ENCODE measurements around the gene FHL2.
"Not testable (repeated sequence)": the region's sequence is repeated elsewhere in the genome, so short reads cannot be mapped to it uniquely, and the experiment has no call there.

The FHL2 gene

DNA sequence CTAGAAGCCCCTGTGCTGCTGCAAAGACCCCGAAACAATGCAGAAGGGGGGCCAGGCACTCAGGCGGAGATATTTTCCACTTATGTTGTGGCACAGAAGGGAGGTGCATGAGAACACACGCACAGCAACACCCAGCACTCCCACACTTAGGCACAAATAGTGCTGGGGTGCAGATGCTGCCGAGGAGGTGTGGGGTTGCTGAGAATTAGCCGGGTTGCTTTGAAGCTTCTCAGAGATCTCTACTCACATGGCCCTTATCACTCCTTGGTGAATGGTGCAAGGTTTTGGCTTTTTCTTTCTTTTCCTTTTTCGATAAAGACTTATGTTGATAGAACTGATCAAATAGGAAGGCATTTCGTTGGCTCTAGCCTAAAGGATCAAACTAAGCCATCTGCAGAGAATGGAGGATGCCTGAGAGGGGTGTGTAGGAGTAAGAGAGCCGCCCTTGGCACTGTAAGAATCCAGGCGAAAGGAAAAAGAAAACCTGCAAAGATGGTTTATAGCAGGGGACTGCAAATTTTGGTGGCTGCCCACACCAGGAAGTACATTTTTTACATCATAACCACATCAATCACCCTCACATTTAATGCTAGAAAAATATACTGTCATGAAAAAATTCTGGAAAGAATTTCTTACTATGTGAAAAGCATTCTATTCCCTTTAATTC lies 27.9 kb upstream of the FHL2 start:
- no peak for DNase-seq (ENCODE audit: extremely low spot score)
- TF ChIP-seq SUZ12 (IDR thresholded peaks at IDR 0.05) (no peak), LEF1 (IDR thresholded peaks at IDR 0.05; ENCODE audit: borderline replicate concordance) (no peak), FOXK2 (IDR thresholded peaks at IDR 0.05) (no peak), TARDBP (IDR thresholded peaks at IDR 0.05) (no peak), ELF4 (IDR thresholded peaks at IDR 0.05) (no peak), SP1 (IDR thresholded peaks at IDR 0.05) (no peak), ZNF384 (IDR thresholded peaks at IDR 0.05) (no peak)
- ChIA-PET CTCF (no interaction called here), POLR2A (no interaction called here)

DNA sequence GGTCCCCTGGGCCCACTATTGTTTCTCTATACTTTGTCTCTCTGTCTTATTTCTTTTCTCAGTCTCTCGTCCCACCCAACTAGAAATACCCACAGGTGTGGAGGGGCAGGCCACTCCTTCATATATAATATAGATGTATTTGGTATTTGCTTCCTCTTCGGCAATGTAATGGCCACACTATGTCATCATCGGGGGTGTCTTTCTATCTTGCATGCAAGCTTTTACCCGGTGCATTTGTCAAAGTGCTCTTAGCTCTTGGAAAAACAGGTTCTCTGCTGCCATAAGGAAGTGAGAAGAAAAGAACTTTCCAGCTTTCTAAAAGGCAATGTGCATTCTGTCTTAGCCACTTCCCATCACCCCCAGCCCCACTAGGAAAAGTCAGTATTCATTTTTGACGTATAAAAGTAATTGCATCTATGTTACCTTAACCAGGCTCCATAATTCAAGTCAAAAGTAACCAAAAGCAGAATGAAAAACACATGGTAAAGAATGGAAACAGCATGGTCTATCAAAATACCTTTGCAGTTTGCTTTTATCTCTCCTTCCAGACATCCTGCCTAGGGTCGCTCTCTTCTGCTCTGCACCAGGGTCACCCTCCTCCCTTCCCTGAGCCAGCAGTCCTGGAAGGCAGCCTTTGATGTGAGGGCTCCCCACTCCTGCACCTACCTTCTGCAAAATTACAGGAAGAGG lies 27.2 kb upstream of the FHL2 start:
- TF ChIP-seq, protein P1, sequence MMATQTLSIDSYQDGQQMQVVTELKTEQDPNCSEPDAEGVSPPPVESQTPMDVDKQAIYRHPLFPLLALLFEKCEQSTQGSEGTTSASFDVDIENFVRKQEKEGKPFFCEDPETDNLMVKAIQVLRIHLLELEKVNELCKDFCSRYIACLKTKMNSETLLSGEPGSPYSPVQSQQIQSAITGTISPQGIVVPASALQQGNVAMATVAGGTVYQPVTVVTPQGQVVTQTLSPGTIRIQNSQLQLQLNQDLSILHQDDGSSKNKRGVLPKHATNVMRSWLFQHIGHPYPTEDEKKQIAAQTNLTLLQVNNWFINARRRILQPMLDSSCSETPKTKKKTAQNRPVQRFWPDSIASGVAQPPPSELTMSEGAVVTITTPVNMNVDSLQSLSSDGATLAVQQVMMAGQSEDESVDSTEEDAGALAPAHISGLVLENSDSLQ (IDR thresholded peaks at IDR 0.05) = no peak
- no peak for TF ChIP-seq HDGF (IDR thresholded peaks at IDR 0.05; ENCODE audit: borderline replicate concordance)
- TF ChIP-seq FOXM1 (IDR thresholded peaks at IDR 0.05; ENCODE audit: borderline replicate concordance) = no peak
- TF ChIP-seq FOXA1 (IDR thresholded peaks at IDR 0.05) = no peak
- no peak for TF ChIP-seq LEF1 (IDR thresholded peaks at IDR 0.05; ENCODE audit: borderline replicate concordance)
- no peak for TF ChIP-seq NFRKB (IDR thresholded peaks at IDR 0.05)
- TF ChIP-seq ZNF384 (IDR thresholded peaks at IDR 0.05) = no peak
- no peak for TF ChIP-seq BHLHE40 (IDR thresholded peaks at IDR 0.05; ENCODE audit: borderline replicate concordance)
- no peak for TF ChIP-seq ARNT (IDR thresholded peaks at IDR 0.05)
- TF ChIP-seq CTBP1 (IDR thresholded peaks at IDR 0.05; ENCODE audit: borderline replicate concordance) = no peak
- TF ChIP-seq FOXK2 (IDR thresholded peaks at IDR 0.05) = no peak
- no peak for TF ChIP-seq L3MBTL2 (conservative IDR thresholded peaks at IDR 0.05)
- no peak for TF ChIP-seq SUZ12 (IDR thresholded peaks at IDR 0.05)
- TF ChIP-seq SP1 (IDR thresholded peaks at IDR 0.05) = no peak
- no peak for TF ChIP-seq TARDBP (IDR thresholded peaks at IDR 0.05)
- no peak for DNase-seq (ENCODE audit: extremely low spot score)
- CTCF ChIA-PET = no interaction called here
- POLR2A ChIA-PET = no interaction called here

DNA sequence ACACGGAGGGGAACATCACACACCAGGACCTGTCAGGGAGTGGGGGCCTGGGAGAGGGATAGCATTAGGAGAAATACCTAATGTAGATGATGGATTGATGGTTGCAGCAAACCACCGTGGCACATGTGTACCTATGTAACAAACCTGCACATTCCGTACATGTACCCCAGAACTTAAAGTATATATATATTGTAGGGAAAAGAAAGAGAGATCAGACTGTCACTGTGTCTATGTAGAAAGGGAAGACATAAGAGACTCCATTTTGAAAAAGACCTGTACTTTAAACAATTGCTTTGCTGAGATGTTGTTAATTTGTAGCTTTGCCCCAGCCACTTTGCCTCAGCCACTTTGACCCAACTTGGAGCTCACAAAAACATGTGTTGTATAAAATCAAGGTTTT lies 26.0 kb upstream of the FHL2 start:
- POLR2A ChIA-PET; DNase-seq (ENCODE audit: extremely low spot score); CTCF ChIA-PET: not testable (repeated sequence)

DNA sequence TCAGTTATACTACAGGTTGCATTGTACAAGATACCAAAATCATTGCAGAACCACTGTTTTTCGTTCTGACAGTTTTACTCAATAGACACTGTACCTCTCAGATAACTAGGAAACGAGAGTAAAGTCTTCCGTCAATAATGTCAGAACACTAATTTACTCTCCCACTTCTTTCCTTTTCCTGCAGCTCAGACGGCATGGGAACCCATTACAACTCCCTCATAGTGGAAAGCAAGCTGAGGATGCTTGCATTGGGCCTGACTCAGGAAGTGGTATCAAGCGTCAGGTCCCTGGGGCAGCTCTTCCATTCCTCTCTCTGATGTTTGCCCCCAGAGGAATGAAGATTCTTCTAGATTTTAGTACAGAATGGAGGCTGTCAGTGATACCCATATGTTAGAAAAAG lies 23.9 kb upstream of the FHL2 start:
- CTCF ChIA-PET = no interaction called here
- DNase-seq (ENCODE audit: extremely low spot score) = no peak
- POLR2A ChIA-PET = no interaction called here
- TF ChIP-seq FOXA1 (IDR thresholded peaks at IDR 0.05) (no peak), LEF1 (IDR thresholded peaks at IDR 0.05; ENCODE audit: borderline replicate concordance) (no peak), NFRKB (IDR thresholded peaks at IDR 0.05) (no peak), L3MBTL2 (conservative IDR thresholded peaks at IDR 0.05) (no peak)

DNA sequence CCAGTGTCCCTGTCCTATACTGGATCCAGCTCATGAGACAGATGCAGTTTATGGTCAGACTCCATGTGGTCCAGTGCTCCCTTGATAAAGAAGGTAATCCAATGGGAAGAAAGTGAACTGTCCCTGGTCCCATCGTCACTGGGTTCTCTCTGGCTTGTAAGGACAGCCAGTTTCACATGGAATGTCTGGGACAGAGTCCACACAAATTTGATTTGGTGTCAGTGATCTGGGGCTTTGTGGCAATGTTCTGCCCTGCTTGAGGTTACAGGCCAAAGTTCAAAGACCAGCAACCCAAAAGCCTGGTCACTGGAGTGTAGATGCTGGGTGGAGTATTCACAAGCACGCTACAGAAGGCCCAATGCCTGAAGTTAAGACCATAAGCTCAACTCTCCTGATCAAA lies 22.2 kb upstream of the FHL2 start:
- CTCF ChIA-PET = interaction anchor here (0.8 kb wide), 1 partner anchor 17 kb away, joined by 4 read pairs; no protein-coding TSS in a partner anchor
- TF ChIP-seq CTBP1 (IDR thresholded peaks at IDR 0.05; ENCODE audit: borderline replicate concordance) (no peak), ARNT (IDR thresholded peaks at IDR 0.05) (no peak), L3MBTL2 (conservative IDR thresholded peaks at IDR 0.05) (no peak)
- TF ChIP-seq, protein P1 (IDR thresholded peaks at IDR 0.05) = no peak
- POLR2A ChIA-PET = no interaction called here
- no peak for DNase-seq (ENCODE audit: extremely low spot score)

DNA sequence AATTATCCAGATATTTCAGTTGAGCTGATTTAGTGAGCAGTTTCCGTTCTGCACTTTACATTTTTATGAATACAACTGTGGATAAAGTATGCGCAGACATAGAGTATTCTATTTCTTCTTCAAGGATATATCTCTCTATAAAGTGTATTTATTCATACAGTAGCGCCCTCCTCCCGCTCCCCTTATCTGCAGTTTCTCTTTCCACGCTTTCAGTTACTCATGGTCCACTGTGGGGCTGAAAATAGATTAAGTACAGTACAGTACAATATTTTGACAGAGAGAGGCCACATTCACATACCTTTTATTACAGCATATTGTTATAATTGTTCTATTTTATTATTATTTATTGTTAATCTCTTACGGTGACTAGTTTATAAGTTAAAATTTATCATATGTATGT lies 19.7 kb upstream of the FHL2 start:
- DNase-seq (ENCODE audit: extremely low spot score) = no peak
- TF ChIP-seq SP1 (IDR thresholded peaks at IDR 0.05) = no peak
- TF ChIP-seq ELF4 (IDR thresholded peaks at IDR 0.05) = no peak
- no peak for TF ChIP-seq HDGF (IDR thresholded peaks at IDR 0.05; ENCODE audit: borderline replicate concordance)
- TF ChIP-seq, protein P1 (IDR thresholded peaks at IDR 0.05) = no peak
- no peak for TF ChIP-seq BHLHE40 (IDR thresholded peaks at IDR 0.05; ENCODE audit: borderline replicate concordance)
- TF ChIP-seq CTBP1 (IDR thresholded peaks at IDR 0.05; ENCODE audit: borderline replicate concordance) = no peak
- no peak for TF ChIP-seq ARNT (IDR thresholded peaks at IDR 0.05)
- no peak for TF ChIP-seq NFRKB (IDR thresholded peaks at IDR 0.05)
- no peak for TF ChIP-seq L3MBTL2 (conservative IDR thresholded peaks at IDR 0.05)
- CTCF ChIA-PET = interaction anchor here (0.8 kb wide), 1 partner anchor 14 kb away, joined by 3 read pairs; no protein-coding TSS in a partner anchor
- POLR2A ChIA-PET = no interaction called here

DNA sequence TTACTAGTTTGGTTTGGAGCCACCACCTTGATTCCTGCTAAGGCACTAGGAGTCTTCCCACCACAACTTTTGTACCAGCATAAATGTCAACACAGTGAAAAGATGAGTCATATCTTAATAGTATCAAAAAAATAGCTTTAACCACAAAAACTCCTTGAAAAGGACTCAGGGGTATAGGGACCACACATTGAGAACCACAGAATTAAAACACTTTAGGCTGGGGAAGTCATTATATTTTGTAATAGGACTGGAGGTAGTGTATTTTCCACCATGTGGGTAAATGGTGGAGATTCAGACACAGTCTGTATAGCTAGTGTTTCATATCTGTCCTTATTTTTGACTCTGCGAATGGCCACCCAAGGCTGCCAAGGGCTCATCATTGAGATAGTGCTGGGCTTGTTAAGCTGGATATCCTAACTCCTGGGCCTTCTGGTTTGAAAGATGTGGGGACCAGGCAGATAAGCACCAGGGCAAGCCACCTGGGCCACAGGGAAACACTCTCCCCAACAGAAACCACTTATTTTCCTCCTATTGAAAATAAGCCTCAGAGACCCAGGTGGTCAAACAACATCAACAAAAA lies 19.1 kb upstream of the FHL2 start:
- no peak for DNase-seq (ENCODE audit: extremely low spot score)
- ChIA-PET POLR2A (no interaction called here), CTCF (interaction anchor here (0.8 kb wide), 1 partner anchor 14 kb away, joined by 3 read pairs; no protein-coding TSS in a partner anchor)
- TF ChIP-seq ARNT (IDR thresholded peaks at IDR 0.05) = no peak
- no peak for TF ChIP-seq LEF1 (IDR thresholded peaks at IDR 0.05; ENCODE audit: borderline replicate concordance)
- TF ChIP-seq FOXA1 (IDR thresholded peaks at IDR 0.05) = no peak
- TF ChIP-seq SP1 (IDR thresholded peaks at IDR 0.05) = no peak
- TF ChIP-seq BHLHE40 (IDR thresholded peaks at IDR 0.05; ENCODE audit: borderline replicate concordance) = no peak
- no peak for TF ChIP-seq ZNF384 (IDR thresholded peaks at IDR 0.05)
- TF ChIP-seq L3MBTL2 (conservative IDR thresholded peaks at IDR 0.05) = no peak
- TF ChIP-seq, protein P1 (IDR thresholded peaks at IDR 0.05) = no peak
- TF ChIP-seq NFRKB (IDR thresholded peaks at IDR 0.05) = no peak
